GM18867 (cell line): ENCODE results near the gene ZNF497.
"Not testable (repeated sequence)": the region's sequence is repeated elsewhere in the genome, so short reads cannot be mapped to it uniquely, and the experiment has no call there.

Experiments
- ATAC-seq: cut with Tn5 transposase; IDR thresholded peaks from one replicate; pipeline ENCODE4 v1.9.1; 2021; ENCODE audit warnings: mild to moderate bottlenecking, moderate library complexity; ENCODE audit not compliant: unreplicated experiment

The ZNF497 gene

GRCh38 chr19:58318297-58318696 lies 44.3 kb downstream of the ZNF497 start:
- no peak for ATAC-seq

DNA sequence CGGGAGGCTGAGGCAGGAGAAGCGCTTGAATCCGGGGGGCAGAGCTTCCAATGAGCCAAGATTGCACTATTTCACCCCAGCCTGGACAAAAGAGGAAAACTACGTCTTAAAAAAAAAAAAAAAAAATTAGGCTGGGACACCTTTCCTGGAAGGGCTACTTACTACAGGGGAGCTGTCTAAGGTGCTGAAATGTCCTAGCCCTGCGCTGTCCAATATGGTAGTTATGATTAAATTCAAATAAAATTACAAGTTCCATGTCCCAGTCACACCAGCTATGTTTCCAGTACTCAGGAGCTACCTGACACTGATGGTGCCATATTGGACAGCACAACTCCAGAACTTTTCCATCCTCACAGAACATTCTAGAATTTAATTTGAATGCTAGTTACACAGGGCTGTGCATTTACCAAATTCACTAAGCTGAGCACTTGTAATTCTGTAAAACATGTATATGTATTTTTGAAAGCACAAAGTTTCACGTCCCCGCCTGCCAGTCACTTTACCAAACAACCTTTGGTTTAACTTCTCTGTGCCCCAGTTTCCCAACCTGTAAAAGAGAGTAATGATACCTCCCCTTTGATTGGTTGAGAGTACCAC lies 45.0 kb downstream of the ZNF497 start:
- ATAC-seq: no peak

DNA sequence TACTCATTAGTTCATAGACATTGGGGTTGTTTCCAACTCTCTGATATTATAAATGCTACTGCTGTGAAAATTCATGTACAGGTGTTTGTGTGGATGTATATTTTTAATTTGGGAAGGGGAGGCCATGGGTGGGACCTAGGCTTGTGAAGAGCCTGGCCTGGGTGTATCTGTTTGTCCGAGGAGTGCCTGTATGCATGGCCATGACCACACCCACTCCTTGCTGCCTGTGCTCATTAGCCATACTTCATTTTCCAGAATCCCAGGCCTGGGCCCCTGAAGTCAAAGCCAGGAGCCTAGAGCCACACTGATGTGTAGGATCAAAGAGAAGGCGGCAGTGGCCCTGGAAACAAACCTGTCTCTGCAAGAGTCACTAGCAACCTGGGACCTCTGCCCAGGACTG lies 47.0 kb downstream of the ZNF497 start:
- no peak for ATAC-seq

GRCh38 chr19:58311345-58311865 lies 51.1 kb downstream of the ZNF497 start:
- no peak for ATAC-seq

DNA sequence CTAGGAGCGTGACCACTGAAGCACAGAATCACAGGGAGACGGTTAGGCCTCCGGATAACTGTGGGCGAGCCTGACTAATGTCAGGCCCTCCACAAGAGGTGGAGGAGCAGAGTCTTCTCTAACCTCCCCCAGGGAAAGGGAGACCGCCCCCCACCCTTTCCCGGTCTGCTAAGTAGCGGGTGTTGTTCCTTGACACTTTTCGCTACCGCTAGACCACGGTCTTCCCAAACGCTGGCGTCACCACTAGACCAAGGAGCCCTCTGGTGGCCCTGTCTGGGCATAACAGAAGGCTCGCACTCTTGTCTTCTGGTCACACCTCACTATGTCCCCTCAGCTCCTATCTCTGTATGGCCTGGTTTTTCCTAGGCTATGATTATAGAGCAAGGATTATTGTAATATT lies 51.9 kb downstream of the ZNF497 start:
- not testable (repeated sequence) for ATAC-seq

GRCh38 chr19:58307736-58308135 lies 54.8 kb downstream of the ZNF497 start:
- ATAC-seq: no peak

DNA sequence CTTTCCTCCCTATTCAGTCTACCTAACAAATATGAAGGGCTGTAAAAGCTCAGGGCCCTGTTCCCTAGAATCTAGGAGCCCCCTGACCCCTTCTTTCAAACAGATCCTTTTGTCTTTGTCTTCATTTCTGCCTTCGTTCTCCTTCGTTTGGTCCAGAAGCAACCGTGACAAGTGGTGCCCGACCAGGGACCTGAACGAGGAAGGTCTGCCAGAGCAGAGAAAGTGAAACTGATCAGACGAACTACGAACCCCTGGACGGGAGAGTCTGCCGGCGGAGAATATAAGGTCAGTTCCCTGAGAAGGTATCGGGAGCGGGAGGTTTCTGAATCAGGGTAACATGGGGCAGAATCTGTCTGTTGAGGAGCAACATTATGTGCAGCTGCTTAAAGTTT lies 56.6 kb downstream of the ZNF497 start:
- ATAC-seq: no peak

- peak; percentile 96 for ATAC-seq
Measured at GRCh38 chr19:58305065-58305931, 57.3 kb downstream of the ZNF497 start, which contains the start of gene ERVK3-1. TSS of gene ERVK3-1 (plus strand) at chr19:58305377. CDS start at chr19:58312169, 6,792 bp downstream.

GRCh38 chr19:58304748-58305064 lies 57.8 kb downstream of the ZNF497 start:
- ATAC-seq: no peak
